ENCODE measurements around the gene ASB18. TPM values are rescaled to one million over a fixed set of nuclear protein-coding genes. Genes with fewer than 3 reads are reported as not detected.

ASB18 gene
- total and polyA plus RNA-seq, 9 donors, result not detected

- Histone ChIP-seq H3K36me3 (no peaks in the 10 kb centered on the region), H3K9me3 (no peaks in the 10 kb centered on the region), H3K4me3 (peak overlapping the region; percentile 7), H3K27me3 (peaks cover 2% of the 10 kb centered on the region), H3K4me1 (ENCODE audit: insufficient read depth) (peaks cover 11% of the 10 kb centered on the region), H3K27ac (no peak overlapping the region)
- 5 to 21% (median 9%) methylated on average over 28 to 59 of the region's 59 CpGs for WGBS, 3 donors
- intact Hi-C loops (cut with DNase I), result no loop called here
- DNase-seq, result no peak
- no peak for TF ChIP-seq EP300 (IDR thresholded peaks at IDR 0.05)
Measured at GRCh38 chr2:236163471-236164200, 100.6 kb downstream of the ASB18 start.

GRCh38 chr2:236162882-236163470 is 101.2 kb downstream of the ASB18 start:
- H3K36me3 ChIP-seq, result no peaks in the 10 kb centered on the region
- WGBS, 3 donors, result 46 to 68% (median 50%) methylated on average over 29 to 33 of the region's 33 CpGs
- intact Hi-C loops (cut with DNase I), result no loop called here

GRCh38 chr2:236162031-236162845 is 102.0 kb downstream of the ASB18 start:
- Histone ChIP-seq H3K27me3 (no peaks in the 10 kb centered on the region), H3K27ac (no peak overlapping the region), H3K4me1 (ENCODE audit: insufficient read depth) (peaks cover 7% of the 10 kb centered on the region), H3K9me3 (no peaks in the 10 kb centered on the region), H3K36me3 (no peaks in the 10 kb centered on the region), H3K4me3 (no peak overlapping the region)
- intact Hi-C loops (cut with DNase I), result no loop called here
- no peak for DNase-seq
- 69 to 74% (median 72%) methylated on average over 16 of the region's 16 CpGs for WGBS, 3 donors
- TF ChIP-seq POLR2A (IDR thresholded peaks at IDR 0.05), result no peak
- TF ChIP-seq CTCF (IDR thresholded peaks at IDR 0.05), result no peak
- no peak for TF ChIP-seq EP300 (IDR thresholded peaks at IDR 0.05)

More at GRCh38 chr2:236162882-236163470, 101.2 kb downstream of the ASB18 start:
- Histone ChIP-seq H3K9me3 (no peaks in the 10 kb centered on the region), H3K4me3 (no peak overlapping the region), H3K27ac (no peak overlapping the region), H3K27me3 (no peaks in the 10 kb centered on the region), H3K4me1 (ENCODE audit: insufficient read depth) (peaks cover 10% of the 10 kb centered on the region)
- TF ChIP-seq CTCF (IDR thresholded peaks at IDR 0.05) (no peak), EP300 (IDR thresholded peaks at IDR 0.05) (no peak), POLR2A (IDR thresholded peaks at IDR 0.05) (no peak)
- DNase-seq, result no peak

GRCh38 chr2:236161531-236161930 is 102.7 kb downstream of the ASB18 start:
- TF ChIP-seq EP300 (IDR thresholded peaks at IDR 0.05), result no peak
- TF ChIP-seq CTCF (IDR thresholded peaks at IDR 0.05), result no peak
- no peak for TF ChIP-seq POLR2A (IDR thresholded peaks at IDR 0.05)

More at GRCh38 chr2:236161531-236161930, 102.7 kb downstream of the ASB18 start:
- Histone ChIP-seq H3K27me3 (no peaks in the 10 kb centered on the region), H3K9me3 (no peaks in the 10 kb centered on the region), H3K36me3 (no peaks in the 10 kb centered on the region), H3K4me3 (no peak overlapping the region), H3K4me1 (ENCODE audit: insufficient read depth) (peaks cover 3% of the 10 kb centered on the region), H3K27ac (no peak overlapping the region)
- 91 to 92% (median 92%) methylated on average over 11 to 12 of the region's 12 CpGs for WGBS, 3 donors
- no peak for DNase-seq
- intact Hi-C loops (cut with DNase I), result no loop called here
